IMR-90 (cell line): ENCODE data around the gene TTLL11. TPM values are rescaled to one million over a fixed set of nuclear protein-coding genes. Genes with fewer than 3 reads are reported as not detected.

Experiments
- ATAC-seq: fragments of 200-7000 bp; cut with Tn5 transposase; 2 replicates; pipeline ENCODE4 v1.9.1; 2020; ENCODE audit warnings: low read depth, mild to moderate bottlenecking, moderate library complexity
- BruUV-seq: library from RNA; stranded (reverse); fragments of 400-500 nt; replicated peaks from 2 replicates; lab custom pipeline; 2021; lab: Mats Ljungman, UMichigan
- CTCF ChIA-PET: fragments of 300-600 bp; formaldehyde crosslinking; extraction: SDS; loops from one replicate; lab custom pipeline; 2021; ENCODE audit warnings: antibody characterized with exemption; lab: Yijun Ruan, JAX
- POLR2A ChIA-PET: fragments of 300-600 bp; sonication (Branson Sonifier 250); formaldehyde crosslinking; loops from one replicate; lab custom pipeline; 2022; ENCODE audit warnings: antibody characterized with exemption; ENCODE audit not compliant: unreplicated experiment; lab: Charles Lee
- DNase-seq: peaks from one replicate; pipeline ENCODE4 v3.0.0; 2013
- H2AFZ ChIP-seq: replicated peaks from 2 replicates; pipeline ENCODE3; 2013; ENCODE audit warnings: low read length, mild to moderate bottlenecking; ENCODE audit not compliant: poor library complexity
- H2AK5ac ChIP-seq: 2 replicates; pipeline ENCODE4 v1.6.1; 2013; ENCODE audit warnings: low read depth, low read length, inconsistent platforms
- H2AK9ac ChIP-seq: replicated peaks from 2 replicates; pipeline ENCODE3; 2013; ENCODE audit warnings: mild to moderate bottlenecking, low read depth, low read length, moderate library complexity; ENCODE audit not compliant: poor library complexity
- H2BK120ac ChIP-seq: 2 replicates; pipeline ENCODE4 v1.6.1; 2013; ENCODE audit warnings: low read depth, low read length, inconsistent platforms
- H2BK15ac ChIP-seq: 3 replicates; pipeline ENCODE4 v1.6.1; 2013; ENCODE audit warnings: low read depth, low read length, inconsistent platforms
- H2BK20ac ChIP-seq: 2 replicates; pipeline ENCODE4 v1.6.1; 2013; ENCODE audit warnings: low read depth, mild to moderate bottlenecking, inconsistent platforms, low read length, moderate library complexity
- H2BK5ac ChIP-seq: 2 replicates; pipeline ENCODE4 v1.6.1; 2013; ENCODE audit warnings: mild to moderate bottlenecking, low read depth, low read length, inconsistent platforms; ENCODE audit not compliant: poor library complexity, severe bottlenecking
- H3K14ac ChIP-seq: replicated peaks from 2 replicates; pipeline ENCODE4 v1.6.1; 2013; ENCODE audit warnings: low read depth, low read length, inconsistent platforms
- H3K18ac ChIP-seq: 2 replicates; pipeline ENCODE4 v1.6.1; 2013; ENCODE audit warnings: low read depth, low read length, control low read depth
- H3K23ac ChIP-seq: 2 replicates; pipeline ENCODE4 v1.6.1; 2013; ENCODE audit warnings: low read depth, low read length, inconsistent platforms
- H3K27ac ChIP-seq: 2 replicates; pipeline ENCODE4 v1.5.1; 2013; ENCODE audit warnings: mild to moderate bottlenecking, control low read depth, low read length; ENCODE audit not compliant: insufficient read depth
- H3K27me3 ChIP-seq: 2 replicates; pipeline ENCODE4 v1.6.1; 2013; ENCODE audit warnings: low read length; ENCODE audit not compliant: control insufficient read depth, insufficient read depth
- H3K36me3 ChIP-seq: 2 replicates; pipeline ENCODE4 v1.6.1; 2013; ENCODE audit warnings: low read length, mixed read lengths; ENCODE audit not compliant: control insufficient read depth, insufficient read depth
- H3K4ac ChIP-seq: 2 replicates; pipeline ENCODE4 v1.6.1; 2013; ENCODE audit warnings: low read depth, low read length, inconsistent platforms
- H3K4me1 ChIP-seq: 2 replicates; pipeline ENCODE4 v1.6.1; 2013; ENCODE audit warnings: low read length, mixed read lengths; ENCODE audit not compliant: control insufficient read depth, insufficient read depth
- H3K4me2 ChIP-seq: 2 replicates; pipeline ENCODE4 v1.6.1; 2013; ENCODE audit warnings: low read depth, mild to moderate bottlenecking, control low read depth, low read length, moderate library complexity
- H3K4me3 ChIP-seq: 2 replicates; pipeline ENCODE4 v1.5.1; 2013; ENCODE audit warnings: low read depth, mild to moderate bottlenecking, control low read depth, low read length, moderate library complexity; ENCODE audit not compliant: insufficient read depth
- H3K56ac ChIP-seq: 2 replicates; pipeline ENCODE4 v1.6.1; 2013; ENCODE audit warnings: low read length, inconsistent platforms; ENCODE audit not compliant: insufficient read depth; ENCODE audit errors: extremely low read depth
- H3K79me1 ChIP-seq, 2 experiments: 2 replicates each; pipeline ENCODE4 v1.6.1; 2013; ENCODE audit warnings: low read length in 2 of 2, inconsistent platforms in 1 of 2, low read depth in 1 of 2
- H3K9ac ChIP-seq: 2 replicates; pipeline ENCODE4 v1.6.1; 2013; ENCODE audit warnings: low read depth, low read length, control low read depth
- H3K9me1 ChIP-seq: 2 replicates; pipeline ENCODE4 v1.6.1; 2013; ENCODE audit warnings: low read length, inconsistent platforms; ENCODE audit not compliant: insufficient read depth
- H3K9me3 ChIP-seq: 2 replicates; pipeline ENCODE4 v1.6.1; 2013; ENCODE audit warnings: low read length; ENCODE audit not compliant: control insufficient read depth, insufficient read depth
- H4K20me1 ChIP-seq: 2 replicates; pipeline ENCODE4 v1.6.1; 2013; ENCODE audit warnings: low read length, inconsistent platforms; ENCODE audit not compliant: insufficient read depth
- H4K5ac ChIP-seq: 2 replicates; pipeline ENCODE4 v1.6.1; 2013; ENCODE audit warnings: mild to moderate bottlenecking, low read depth, low read length, control low read depth
- H4K8ac ChIP-seq, 2 experiments: 2 replicates each; pipeline ENCODE4 v1.6.1; 2013; ENCODE audit warnings: low read depth in 2 of 2, low read length in 2 of 2, control low read depth in 1 of 2, inconsistent platforms in 1 of 2
- H4K91ac ChIP-seq: 2 replicates; pipeline ENCODE4 v1.6.1; 2013; ENCODE audit warnings: low read depth, low read length, inconsistent platforms; ENCODE audit not compliant: insufficient read depth
- BHLHE40 ChIP-seq: fragments of 150-350 bp; IDR thresholded peaks from 2 replicates; pipeline ENCODE4 v1.6.1; 2016; ENCODE audit warnings: mild to moderate bottlenecking, low read depth, low read length
- CEBPB ChIP-seq: IDR thresholded peaks from 2 replicates; pipeline ENCODE4 v1.6.1; 2012; ENCODE audit warnings: low read depth, low read length, improper control_type of control experiment
- CHD1 ChIP-seq: IDR thresholded peaks from 2 replicates; pipeline ENCODE4 v1.6.1; 2012; ENCODE audit warnings: low read depth, low read length, improper control_type of control experiment
- MAFK ChIP-seq: IDR thresholded peaks from 2 replicates; pipeline ENCODE4 v1.6.1; 2012; ENCODE audit warnings: low read depth, low read length, improper control_type of control experiment
- MXI1 ChIP-seq: IDR thresholded peaks from 2 replicates; pipeline ENCODE4 v1.6.1; 2012; ENCODE audit warnings: low read depth, mild to moderate bottlenecking, low read length, moderate library complexity, borderline replicate concordance
- WGBS, 2 experiments: methylation state at CpG; one replicate each; pipeline versions ENCODE4 v1.1.5 to v1.1.7; 2013; ENCODE audit warnings: missing lambda C conversion rate in 2 of 2; ENCODE audit not compliant: insufficient read length in 1 of 2; ENCODE audit errors: extremely low coverage in 2 of 2; 5-methylcytosine and 5-hydroxymethylcytosine counted together
- dilution Hi-C: fragments of 300-500 bp; cut with HindIII; formaldehyde crosslinking; loops from one replicate; pipeline ENCODE4 v1.14.3; 2018; ENCODE audit warnings: low sequenced_read_pairs; ENCODE audit not compliant: unreplicated experiment
- in situ Hi-C: fragments of 300-500 bp; cut with MboI; formaldehyde crosslinking; loops from 3 replicates; pipeline ENCODE4 v1.14.3; 2019; ENCODE audit warnings: low sequenced_read_pairs, inconsistent platforms, mixed read lengths
- intact Hi-C: fragments of 100-400 bp; cut with micrococcal nuclease; formaldehyde crosslinking; loops from 2 replicates; pipeline ENCODE4 v1.10.0; 2022
- polyA plus RNA-seq, 3 experiments: library from polyadenylated mRNA; depleted of rRNA; stranded (reverse); fragments of >200 nt; gene quantifications; 2 replicates each; pipeline ENCODE4 v1.2.3, GENCODE V29; 2012; ENCODE audit warnings: low replicate concordance in 1 of 3
- total RNA-seq: library from RNA; depleted of rRNA; stranded (reverse); fragments of >200 nt; gene quantifications from 2 replicates; pipeline ENCODE4 v1.2.3, GENCODE V29; 2012
- TF ChIP-seq, protein P1 (sequence below): fragments of 150-350 bp; IDR thresholded peaks from 2 replicates; pipeline ENCODE4 v1.6.1; 2016; ENCODE audit warnings: low read depth, mild to moderate bottlenecking, low read length, moderate library complexity, borderline replicate concordance

The TTLL11 gene
- total and polyA plus RNA-seq, 2 of the 4 experiments (the other 2 are of a cell fraction): 2.0 to 4.6 TPM

DNA sequence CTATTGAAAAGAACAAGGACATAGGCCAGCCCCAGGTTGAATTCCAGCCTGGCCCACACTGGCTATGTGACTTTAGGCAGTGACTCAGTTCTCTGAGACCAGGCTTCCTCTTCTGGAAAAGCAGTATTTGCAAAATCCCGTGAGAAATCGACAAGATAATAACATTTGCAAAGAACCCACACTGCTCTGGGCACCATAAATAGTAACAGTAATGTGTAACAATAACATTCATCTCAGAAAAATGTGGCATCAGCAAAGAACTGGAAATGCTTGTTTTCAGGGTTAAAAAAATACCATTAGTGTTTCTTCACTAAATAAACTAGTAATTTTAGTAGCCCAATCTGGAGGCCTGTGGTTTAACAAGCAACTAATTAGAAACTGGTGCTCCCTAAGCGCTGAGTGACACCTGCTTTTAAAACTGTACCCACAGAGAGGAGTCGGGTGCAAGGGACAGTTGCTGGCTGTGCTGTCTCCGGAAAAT is 148.4 kb downstream of the TTLL11 start:
- peaks cover 9% of the 10 kb centered on the region for H3K4me1 ChIP-seq
- no peaks in the 10 kb centered on the region for H3K9me3 ChIP-seq
- peak overlapping the region; percentile 56 for H2BK5ac ChIP-seq
- H3K23ac ChIP-seq: no peak overlapping the region
- no peak overlapping the region for H3K4me3 ChIP-seq
- peak overlapping the region; percentile 24; the same call in 1 of the 2 replicates for H3K18ac ChIP-seq
- no peak overlapping the region for H3K9ac ChIP-seq
- no peaks in the 10 kb centered on the region for H4K20me1 ChIP-seq
- no peak overlapping the region for H4K5ac ChIP-seq
- no peak overlapping the region for H4K91ac ChIP-seq
- no peak overlapping the region for H3K4ac ChIP-seq
- dilution Hi-C loops (no loop called here), in situ Hi-C loops (no loop called here), intact Hi-C loops (no loop called here)
- H2AK9ac ChIP-seq: no peak overlapping the region
- DNase-seq (peak; percentile 87), ATAC-seq (peak; percentile 88)
- H3K14ac ChIP-seq: no peak overlapping the region
- no peak overlapping the region for H3K27ac ChIP-seq
- H3K36me3 ChIP-seq: no peaks in the 10 kb centered on the region
- no peak overlapping the region for H4K8ac ChIP-seq
- H2BK15ac ChIP-seq: no peak overlapping the region; the same call in 2 of the 3 replicates
- no peak overlapping the region for H2BK20ac ChIP-seq
- H3K79me1 ChIP-seq: peaks cover 0 to 7% of the 10 kb centered on the region in 2 experiments; a peak in 1 of 4 replicates
- CTCF ChIA-PET: no interaction called here
- POLR2A ChIA-PET: interaction anchor here (0.5 kb wide), 1 partner anchor 23 kb away, joined by 3 read pairs; no protein-coding TSS in a partner anchor
- no peak overlapping the region for H3K4me2 ChIP-seq
- TF ChIP-seq MXI1: no peak
- no peak for TF ChIP-seq CHD1
- TF ChIP-seq BHLHE40: no peak; the same call in 1 of the 2 replicates
- TF ChIP-seq, protein P1, sequence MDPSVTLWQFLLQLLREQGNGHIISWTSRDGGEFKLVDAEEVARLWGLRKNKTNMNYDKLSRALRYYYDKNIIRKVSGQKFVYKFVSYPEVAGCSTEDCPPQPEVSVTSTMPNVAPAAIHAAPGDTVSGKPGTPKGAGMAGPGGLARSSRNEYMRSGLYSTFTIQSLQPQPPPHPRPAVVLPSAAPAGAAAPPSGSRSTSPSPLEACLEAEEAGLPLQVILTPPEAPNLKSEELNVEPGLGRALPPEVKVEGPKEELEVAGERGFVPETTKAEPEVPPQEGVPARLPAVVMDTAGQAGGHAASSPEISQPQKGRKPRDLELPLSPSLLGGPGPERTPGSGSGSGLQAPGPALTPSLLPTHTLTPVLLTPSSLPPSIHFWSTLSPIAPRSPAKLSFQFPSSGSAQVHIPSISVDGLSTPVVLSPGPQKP: no peak
- peak; percentile 21; the same call in 1 of the 2 replicates for TF ChIP-seq CEBPB
- peak; percentile 80 for TF ChIP-seq MAFK
- WGBS, 2 experiments: no CpG with 5 or more reads among the region's 5 CpGs
- H2BK120ac ChIP-seq: peak overlapping the region; percentile 50; the same call in 1 of the 2 replicates
- H3K27me3 ChIP-seq: no peaks in the 10 kb centered on the region
- H2AFZ ChIP-seq: no peak overlapping the region
- BruUV-seq: no TSS peak
- H3K56ac ChIP-seq: no peak overlapping the region
- H3K9me1 ChIP-seq: peaks cover 13% of the 10 kb centered on the region
- H2AK5ac ChIP-seq: peak overlapping the region; percentile 73; the same call in 1 of the 2 replicates
